Measurements from ENCODE around the gene STK32C.

DNA sequence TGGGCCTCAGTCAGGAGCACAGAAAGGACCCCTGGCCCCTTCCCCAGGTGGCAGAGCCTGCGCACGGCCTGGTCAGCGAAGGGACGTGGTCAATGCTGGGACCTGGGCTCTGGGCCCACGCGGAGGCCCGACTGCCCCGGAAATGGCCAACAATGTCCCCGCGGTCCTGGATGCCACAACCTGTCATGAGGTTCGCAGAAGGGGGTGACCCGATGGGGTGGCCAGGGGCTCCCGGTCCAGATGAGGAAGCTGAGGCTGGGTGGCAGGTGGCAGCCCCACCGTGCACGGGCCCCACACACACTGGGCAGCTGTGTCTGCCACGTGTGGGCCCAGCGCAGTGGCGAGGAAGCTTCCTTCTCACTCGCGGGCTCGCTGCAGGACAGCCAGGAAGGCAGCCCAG lies 71.6 kb downstream of the STK32C start:
- TF ChIP-seq, protein P1, sequence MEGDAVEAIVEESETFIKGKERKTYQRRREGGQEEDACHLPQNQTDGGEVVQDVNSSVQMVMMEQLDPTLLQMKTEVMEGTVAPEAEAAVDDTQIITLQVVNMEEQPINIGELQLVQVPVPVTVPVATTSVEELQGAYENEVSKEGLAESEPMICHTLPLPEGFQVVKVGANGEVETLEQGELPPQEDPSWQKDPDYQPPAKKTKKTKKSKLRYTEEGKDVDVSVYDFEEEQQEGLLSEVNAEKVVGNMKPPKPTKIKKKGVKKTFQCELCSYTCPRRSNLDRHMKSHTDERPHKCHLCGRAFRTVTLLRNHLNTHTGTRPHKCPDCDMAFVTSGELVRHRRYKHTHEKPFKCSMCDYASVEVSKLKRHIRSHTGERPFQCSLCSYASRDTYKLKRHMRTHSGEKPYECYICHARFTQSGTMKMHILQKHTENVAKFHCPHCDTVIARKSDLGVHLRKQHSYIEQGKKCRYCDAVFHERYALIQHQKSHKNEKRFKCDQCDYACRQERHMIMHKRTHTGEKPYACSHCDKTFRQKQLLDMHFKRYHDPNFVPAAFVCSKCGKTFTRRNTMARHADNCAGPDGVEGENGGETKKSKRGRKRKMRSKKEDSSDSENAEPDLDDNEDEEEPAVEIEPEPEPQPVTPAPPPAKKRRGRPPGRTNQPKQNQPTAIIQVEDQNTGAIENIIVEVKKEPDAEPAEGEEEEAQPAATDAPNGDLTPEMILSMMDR (IDR thresholded peaks at IDR 0.05) = no peak
- TF ChIP-seq POLR2AphosphoS5 (IDR thresholded peaks at IDR 0.05) = no peak
- no peak for TF ChIP-seq POLR2A (IDR thresholded peaks at IDR 0.05)

Data from upper lobe of left lung (tissue), 4 donors.